Activated CD8-positive, alpha-beta memory T cell treated with anti-CD3 and anti-CD28 coated beads for 48 hours (primary cell): ENCODE measurements around the gene CMKLR1.

Source experiments
- DNase-seq, 3 experiments: peaks; one replicate each; pipeline ENCODE4 v3.0.0-alpha.2; 2020; ENCODE audit warnings: low read depth in 2 of 3, low spot score in 2 of 3

The CMKLR1 gene

GRCh38 chr12:108337235-108338223 lies 1.6 kb downstream of the CMKLR1 start:
- DNase-seq: no peak

GRCh38 chr12:108335349-108336119 lies 3.6 kb downstream of the CMKLR1 start:
- no peak for DNase-seq

- DNase-seq: no peak
Observed at GRCh38 chr12:108333898-108334699, 5.0 kb downstream of the CMKLR1 start.

GRCh38 chr12:108332791-108333382 lies 6.2 kb downstream of the CMKLR1 start:
- no peak for DNase-seq

GRCh38 chr12:108328420-108328819 lies 10.7 kb downstream of the CMKLR1 start:
- DNase-seq: no peak

- DNase-seq: no peak
Observed at GRCh38 chr12:108327621-108328344, 11.3 kb downstream of the CMKLR1 start.

- DNase-seq: no peak
Observed at GRCh38 chr12:108326254-108326750, 12.8 kb downstream of the CMKLR1 start.

GRCh38 chr12:108325549-108325948 lies 13.6 kb downstream of the CMKLR1 start:
- DNase-seq: no peak

GRCh38 chr12:108325018-108325358 lies 14.1 kb downstream of the CMKLR1 start:
- DNase-seq: no peak

- no peak for DNase-seq
Observed at GRCh38 chr12:108324351-108325017, 14.6 kb downstream of the CMKLR1 start.

- DNase-seq: no peak
Observed at GRCh38 chr12:108323581-108323980, 15.5 kb downstream of the CMKLR1 start.

GRCh38 chr12:108322998-108323397 lies 16.1 kb downstream of the CMKLR1 start:
- no peak for DNase-seq

GRCh38 chr12:108321688-108322087 lies 17.4 kb downstream of the CMKLR1 start:
- no peak for DNase-seq

GRCh38 chr12:108320507-108321293 lies 18.4 kb downstream of the CMKLR1 start:
- no peak for DNase-seq

- no peak for DNase-seq
Observed at GRCh38 chr12:108319277-108320234, 19.6 kb downstream of the CMKLR1 start.

- no peak for DNase-seq
Observed at GRCh38 chr12:108318472-108319275, 20.4 kb downstream of the CMKLR1 start.
